ENCODE data around the gene DYNC1LI1. TPM values are rescaled to one million over a fixed set of nuclear protein-coding genes. Genes with fewer than 3 reads are reported as not detected.

The DYNC1LI1 gene
- total and polyA plus RNA-seq, 2 experiments from 2014 or later = 45.1 to 48.0 TPM

GRCh38 chr3:32542807-32543206 is 27.9 kb downstream of the DYNC1LI1 start (continued):
- TF ChIP-seq REST (IDR thresholded peaks at IDR 0.05; ENCODE audit: unreplicated experiment) = no peak

GRCh38 chr3:32540899-32541298 is 29.8 kb downstream of the DYNC1LI1 start:
- H3K4me1 ChIP-seq (ENCODE audit: insufficient read depth) = no peaks in the 10 kb centered on the region
- Mint-ChIP-seq H3K27ac (no peak overlapping the region), H3K4me1 (no peaks in the 10 kb centered on the region), H3K27me3 (ENCODE audit: insufficient read depth, low read depth, poor library complexity) (no peaks in the 10 kb centered on the region), H3K4me3 (no peak overlapping the region), H3K36me3 (ENCODE audit: low read depth) (peaks cover 25% of the 10 kb centered on the region), H3K9me3 (no peaks in the 10 kb centered on the region)
- H3K27ac ChIP-seq (ENCODE audit: low read depth) = peak overlapping the region; percentile 22; the same call in 1 of the 2 replicates
- no peak overlapping the region for H2AFZ ChIP-seq
- H4K20me1 ChIP-seq (replicated peaks; ENCODE audit: insufficient read depth) = no peaks in the 10 kb centered on the region; the same call in 1 of the 2 replicates
- no peak for DNase-seq (ENCODE audit: low spot score)
- peaks cover 8% of the 10 kb centered on the region; the same call in 1 of the 2 replicates for H3K36me3 ChIP-seq (ENCODE audit: insufficient read depth)
- H3K79me2 ChIP-seq (replicated peaks; ENCODE audit: insufficient read depth) = peaks cover 19% of the 10 kb centered on the region
- H3K27me3 ChIP-seq (ENCODE audit: insufficient read depth) = no peaks in the 10 kb centered on the region
- no peak overlapping the region for H3K4me2 ChIP-seq
- no peaks in the 10 kb centered on the region for H3K9me2 ChIP-seq (ENCODE audit: insufficient read depth)
- no peak overlapping the region for H3K4me3 ChIP-seq
- ATAC-seq = no peak
- H3F3A ChIP-seq (replicated peaks; ENCODE audit: low read depth) = no peaks in the 10 kb centered on the region
- TF ChIP-seq ZNF462 (CRISPR knock-in tag; IDR thresholded peaks at IDR 0.05) (no peak), CTCF (conservative IDR thresholded peaks at IDR 0.05; ENCODE audit: low read depth in 2 of 2) (no peak), REST (IDR thresholded peaks at IDR 0.05; ENCODE audit: unreplicated experiment) (no peak), ZNF331 (CRISPR knock-in tag; IDR thresholded peaks at IDR 0.05; ENCODE audit: low read depth) (no peak), EZH2 (IDR thresholded peaks at IDR 0.05; ENCODE audit: low read depth, unreplicated experiment) (no peak), CREB1 (CRISPR knock-in tag; IDR thresholded peaks at IDR 0.05; ENCODE audit: low read depth) (no peak), ZNF114 (CRISPR knock-in tag; IDR thresholded peaks at IDR 0.05) (no peak), POLR2AphosphoS5 (IDR thresholded peaks at IDR 0.05; ENCODE audit: low read depth) (no peak)

Data from GM23338 (cell line).